AG09319 (cell line): ENCODE measurements around the gene ACSL1.

Source experiments
- DNase-seq: peaks from one replicate; pipeline ENCODE4 v3.0.0-alpha.2; 2010; ENCODE audit warnings: low read depth; ENCODE audit errors: extremely low read depth
- CTCF ChIP-seq: IDR thresholded peaks from 2 replicates; pipeline ENCODE4 v1.5.1; 2011; ENCODE audit warnings: low read depth, mild to moderate bottlenecking, inconsistent platforms, low read length, moderate library complexity

ACSL1 gene

GRCh38 chr4:184857441-184858121, 31.8 kb upstream of the ACSL1 start:
- no peak for TF ChIP-seq CTCF
- DNase-seq = no peak

GRCh38 chr4:184856277-184856609, 30.5 kb upstream of the ACSL1 start:
- TF ChIP-seq CTCF = no peak
- DNase-seq = no peak

GRCh38 chr4:184854673-184855072, 28.9 kb upstream of the ACSL1 start:
- no peak for TF ChIP-seq CTCF
- DNase-seq = no peak

- TF ChIP-seq CTCF = no peak
- no peak for DNase-seq
These were observed 27.7 kb upstream of the ACSL1 start for GRCh38 chr4:184853436-184853835.

- DNase-seq = no peak
- TF ChIP-seq CTCF = no peak
These were observed 26.1 kb upstream of the ACSL1 start for GRCh38 chr4:184851886-184852285.

- TF ChIP-seq CTCF = no peak
- no peak for DNase-seq
These were observed 25.4 kb upstream of the ACSL1 start for GRCh38 chr4:184851200-184851541.

GRCh38 chr4:184850431-184851199, 24.8 kb upstream of the ACSL1 start:
- no peak for DNase-seq

More at GRCh38 chr4:184850431-184851199, 24.8 kb upstream of the ACSL1 start:
- no peak for TF ChIP-seq CTCF
